ENCODE data around the gene PRPF6.

GRCh38 chr20:64010711-64011237, 29.8 kb downstream of the PRPF6 start:
- TF ChIP-seq EZH2 (IDR thresholded peaks at IDR 0.05; ENCODE audit: borderline replicate concordance, low read depth, low read length, severe bottlenecking) (no peak), CTCF (IDR thresholded peaks at IDR 0.05; ENCODE audit: extremely low read depth in 1 of 2, insufficient read depth in 1 of 2, low read depth in 1 of 2, low read length in 2 of 2) (no peak), MAX (IDR thresholded peaks at IDR 0.05; ENCODE audit: insufficient read depth, insufficient read length) (no peak), POLR2AphosphoS5 (IDR thresholded peaks at IDR 0.05; ENCODE audit: insufficient read depth, low read depth, low read length) (no peak), MYC (IDR thresholded peaks at IDR 0.05; ENCODE audit: low read depth, low read length) (no peak), POLR2A (IDR thresholded peaks at IDR 0.05; ENCODE audit: low read depth, low read length) (no peak), JUN (IDR thresholded peaks at IDR 0.05; ENCODE audit: borderline replicate concordance, insufficient read depth, insufficient read length, low read depth) (no peak), FOS (IDR thresholded peaks at IDR 0.05; ENCODE audit: borderline replicate concordance, insufficient read depth, low read length) (no peak), GATA2 (IDR thresholded peaks at IDR 0.05; ENCODE audit: insufficient read depth, insufficient read length, low read depth, low read length) (no peak)
